GM19025 (cell line): ENCODE data around the gene NLRC5.
"Not testable (repeated sequence)": the region's sequence is repeated elsewhere in the genome, so short reads cannot be mapped to it uniquely, and the experiment has no call there.

Experiments used
- ATAC-seq: cut with Tn5 transposase; IDR thresholded peaks from one replicate; pipeline ENCODE4 v1.9.1; 2021; ENCODE audit warnings: mild to moderate bottlenecking, low read depth, moderate library complexity; ENCODE audit not compliant: unreplicated experiment

NLRC5 gene

GRCh38 chr16:56961851-56962281 is 27.5 kb upstream of the NLRC5 start, which contains the start of gene CETP:
TSS of gene CETP (plus strand) at chr16:56961950. CDS start at chr16:56961980, 30 bp downstream.
- ATAC-seq = no peak

GRCh38 chr16:56964243-56965148 is 24.9 kb upstream of the NLRC5 start:
- peak; percentile 73 for ATAC-seq

- ATAC-seq = no peak
Observed at GRCh38 chr16:56965149-56966092, 23.9 kb upstream of the NLRC5 start.

- ATAC-seq = no peak
Observed at GRCh38 chr16:56966093-56966475, 23.3 kb upstream of the NLRC5 start.

GRCh38 chr16:56967733-56968132 is 21.6 kb upstream of the NLRC5 start:
- no peak for ATAC-seq

- no peak for ATAC-seq
Observed at GRCh38 chr16:56969769-56970168, 19.6 kb upstream of the NLRC5 start.

GRCh38 chr16:56970934-56971767 is 18.2 kb upstream of the NLRC5 start:
- ATAC-seq = peak; percentile 77

GRCh38 chr16:56971768-56972043 is 17.7 kb upstream of the NLRC5 start:
- ATAC-seq = no peak

- no peak for ATAC-seq
Observed at GRCh38 chr16:56972403-56973293, 16.7 kb upstream of the NLRC5 start.

GRCh38 chr16:56973294-56973689 is 16.1 kb upstream of the NLRC5 start:
- no peak for ATAC-seq

GRCh38 chr16:56973899-56974298 is 15.5 kb upstream of the NLRC5 start:
- ATAC-seq = not testable (repeated sequence)

- no peak for ATAC-seq
Observed at GRCh38 chr16:56974549-56975300, 14.6 kb upstream of the NLRC5 start.

GRCh38 chr16:56975714-56976113 is 13.6 kb upstream of the NLRC5 start:
- no peak for ATAC-seq

- ATAC-seq = no peak
Observed at GRCh38 chr16:56977216-56977615, 12.1 kb upstream of the NLRC5 start.

- ATAC-seq = no peak
Observed at GRCh38 chr16:56977823-56978430, 11.4 kb upstream of the NLRC5 start.

GRCh38 chr16:56980201-56980535 is 9.2 kb upstream of the NLRC5 start:
- no peak for ATAC-seq

- no peak for ATAC-seq
Observed at GRCh38 chr16:56980792-56981724, 8.3 kb upstream of the NLRC5 start.
